ENCODE data around the gene PADI6.

PADI6 gene

DNA sequence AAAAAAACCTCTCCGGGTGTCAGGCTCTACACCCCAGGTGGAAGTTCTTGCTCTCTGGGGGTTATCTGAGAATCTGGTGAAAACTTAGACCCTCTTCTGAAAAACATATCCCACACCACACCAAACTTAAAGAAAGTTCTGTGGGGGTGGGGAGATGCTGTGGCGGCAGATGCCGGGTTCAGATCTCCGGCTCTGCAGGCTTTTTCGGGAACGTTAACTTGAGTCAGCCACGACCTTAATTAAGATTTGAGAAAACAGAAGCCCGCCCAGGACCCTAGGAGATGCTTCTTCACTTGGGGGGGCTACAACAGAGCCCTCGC is 65.2 kb downstream of the PADI6 start:
- no peak for DNase-seq

DNA sequence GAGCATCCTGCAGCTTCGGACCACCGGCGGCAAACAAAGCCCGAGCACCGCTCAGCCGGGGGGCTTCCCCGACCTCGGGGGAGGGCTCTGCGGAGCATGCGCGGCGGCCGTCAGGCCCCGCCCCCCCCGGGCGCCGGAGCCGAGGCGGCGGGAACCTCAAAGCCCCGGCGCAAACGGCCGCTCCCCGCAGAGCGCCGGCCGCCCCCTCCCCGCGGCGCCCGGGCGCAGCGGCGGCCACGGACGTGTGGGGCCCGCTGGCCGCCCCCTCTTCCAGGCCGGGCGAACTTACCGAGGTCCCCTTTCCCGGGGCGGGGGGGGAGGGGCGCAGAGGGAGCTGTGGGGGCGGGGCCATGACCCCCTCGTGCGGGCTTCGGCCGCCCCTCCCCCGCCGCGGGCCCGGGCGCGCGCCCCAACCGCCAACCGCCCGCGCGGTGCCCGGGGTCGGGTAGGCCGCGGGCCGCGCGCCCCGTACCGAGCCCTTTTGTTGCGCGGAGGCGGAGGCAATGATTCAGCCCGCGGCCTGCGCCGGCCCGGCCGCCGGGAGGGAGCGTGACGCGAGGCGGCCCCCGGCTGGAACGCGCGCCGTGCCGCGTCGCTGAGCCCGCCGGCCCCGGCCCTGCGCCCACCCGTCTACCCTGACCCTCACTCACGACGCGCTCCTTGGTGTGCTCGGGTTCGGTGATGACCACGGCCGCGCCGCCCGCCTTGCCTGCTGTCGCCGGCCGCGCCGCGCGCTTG is 65.8 kb downstream of the PADI6 start:
- peak; percentile 74 for DNase-seq

DNA sequence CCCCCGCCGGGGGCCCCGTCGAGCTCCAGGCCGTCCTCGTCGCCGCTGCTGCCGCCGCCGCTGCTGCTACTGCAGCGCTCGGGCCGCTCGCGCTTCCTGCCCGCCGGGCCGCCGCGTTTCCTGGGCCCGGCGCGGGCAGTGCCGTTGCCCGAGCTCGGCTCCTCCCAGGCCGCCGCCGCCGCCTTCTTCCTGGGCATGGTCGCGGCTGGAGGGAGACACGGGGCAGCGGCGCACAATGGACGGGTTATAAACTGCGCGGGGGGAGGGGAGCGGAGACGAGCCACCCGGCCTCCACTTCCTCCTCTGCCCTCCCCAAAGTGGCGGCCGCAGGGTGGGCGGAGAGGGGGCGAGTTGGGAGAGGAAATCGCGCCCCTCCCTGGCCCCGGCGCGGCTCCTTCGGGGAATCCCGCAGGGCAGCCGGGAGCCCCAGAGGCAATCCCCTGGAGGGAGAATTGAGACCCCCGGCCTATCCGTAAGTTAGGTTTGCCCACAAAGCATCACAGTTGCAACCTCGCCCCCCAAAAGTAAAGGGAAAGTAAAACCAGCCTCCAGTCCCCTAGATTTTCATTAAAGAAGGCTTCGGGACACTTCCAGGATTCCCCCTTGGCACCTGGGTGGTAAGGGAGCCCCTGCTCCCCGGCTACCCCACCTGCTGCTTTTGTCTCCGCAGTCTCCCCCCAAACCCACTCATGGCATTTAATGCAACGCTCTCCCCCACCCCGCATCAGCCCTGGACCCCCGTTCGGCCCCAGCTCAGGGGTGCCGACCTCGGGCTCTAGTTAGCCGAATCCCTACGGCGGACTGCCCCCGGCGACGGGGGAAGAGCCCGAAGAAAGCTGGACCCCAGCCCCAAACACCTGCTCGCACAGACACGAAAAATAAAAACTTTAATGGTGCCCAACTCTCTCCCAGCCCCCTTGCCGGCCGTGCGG is 66.6 kb downstream of the PADI6 start:
- DNase-seq: peak; percentile 94

DNA sequence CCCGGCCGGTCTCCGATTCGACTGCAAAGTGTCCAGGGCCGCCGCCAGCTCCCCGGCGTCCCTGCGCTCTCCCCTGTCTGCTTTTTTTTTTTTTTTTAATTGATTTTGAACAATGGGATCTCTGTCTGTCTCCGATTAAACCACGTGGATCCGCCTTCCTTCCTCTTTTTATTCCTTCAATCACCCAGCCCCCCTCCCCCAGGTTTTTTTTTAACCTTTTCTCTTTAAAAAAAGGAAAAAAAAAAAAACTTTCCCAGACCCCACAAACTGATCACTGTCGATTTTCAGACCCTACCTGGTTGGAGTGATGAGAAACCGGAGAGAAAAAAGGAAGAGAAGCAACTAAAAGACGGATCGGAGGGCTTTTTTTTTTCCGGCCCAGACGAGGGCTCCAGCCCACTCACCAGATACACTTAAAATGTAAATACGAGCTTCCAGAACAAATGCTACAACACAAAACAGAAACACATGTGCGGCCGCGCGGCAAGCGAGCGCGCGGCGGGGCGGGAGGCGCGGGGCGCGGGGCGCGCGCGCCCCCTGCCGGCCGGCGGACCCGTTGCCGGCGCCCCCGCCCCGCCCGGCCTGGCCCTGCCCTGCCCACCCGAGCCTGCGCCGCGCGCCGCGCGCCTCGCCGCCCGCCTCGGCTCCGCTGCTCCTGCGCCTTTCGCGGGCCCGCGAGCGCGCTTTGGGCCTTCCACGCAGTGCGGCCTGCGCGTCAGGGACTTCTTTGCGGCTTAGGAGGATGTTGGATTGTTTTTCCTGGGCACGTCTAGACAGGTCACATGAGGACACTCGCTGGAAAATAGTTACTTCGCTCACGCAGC is 67.5 kb downstream of the PADI6 start, which contains the start of gene RCC2:
Gene RCC2 (minus strand): TSS at position 428 of the 824 bp plus-strand sequence. CDS start 1,163 bp downstream, outside the sequence.
- DNase-seq: peak; percentile 89

DNA sequence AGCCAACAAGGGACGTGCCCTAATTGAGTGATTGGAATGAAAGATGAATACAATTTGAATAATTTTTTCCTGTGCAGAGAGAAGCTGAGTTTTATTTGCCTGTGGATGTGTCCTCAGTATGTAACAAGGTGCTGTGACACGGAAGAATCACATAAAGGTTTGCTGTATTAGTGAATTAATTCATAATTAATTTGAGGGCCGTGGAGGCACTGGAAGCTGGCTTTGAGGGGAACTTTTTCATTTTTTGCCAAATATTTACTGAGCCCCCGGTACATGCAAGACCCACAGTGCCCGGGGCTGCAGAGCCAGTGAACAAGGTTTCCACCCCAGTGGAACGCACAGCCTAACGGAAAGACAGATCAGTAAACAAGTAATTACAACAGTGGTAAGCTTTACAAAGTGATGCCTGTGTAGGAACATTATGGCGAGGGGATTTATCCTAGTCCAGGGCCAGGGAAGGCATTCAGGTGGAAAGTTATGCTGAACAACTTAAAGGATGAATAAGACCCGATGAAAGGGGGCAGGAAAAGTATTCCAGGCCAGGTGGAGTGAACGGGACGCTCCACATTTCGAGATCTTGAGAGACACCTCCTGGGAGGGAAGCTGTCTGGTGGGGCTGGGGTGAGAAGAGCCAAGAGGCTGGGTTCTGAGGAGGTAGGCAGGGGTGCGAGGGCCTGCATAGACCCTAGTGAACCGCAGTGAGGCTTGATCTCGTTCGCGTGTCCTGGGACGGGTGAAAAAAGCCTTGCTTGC is 68.3 kb downstream of the PADI6 start:
- no peak for DNase-seq

DNA sequence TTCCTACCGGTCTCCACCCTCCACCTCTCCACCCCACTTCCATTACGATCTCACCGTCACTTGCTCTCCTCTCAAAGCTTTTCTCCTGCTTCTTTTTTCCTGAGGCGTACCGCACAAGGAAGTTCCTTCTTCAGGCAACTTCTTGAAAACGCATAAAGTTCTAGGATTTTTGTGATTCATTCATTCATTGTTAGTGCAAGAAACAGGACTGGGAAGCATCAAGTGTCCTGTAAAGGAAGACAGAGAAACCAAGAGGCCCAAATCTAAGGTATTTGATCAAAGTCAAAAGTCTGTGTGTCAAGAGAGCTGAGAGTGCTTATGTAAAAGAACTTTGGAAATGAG is 68.8 kb downstream of the PADI6 start:
- DNase-seq: no peak

DNA sequence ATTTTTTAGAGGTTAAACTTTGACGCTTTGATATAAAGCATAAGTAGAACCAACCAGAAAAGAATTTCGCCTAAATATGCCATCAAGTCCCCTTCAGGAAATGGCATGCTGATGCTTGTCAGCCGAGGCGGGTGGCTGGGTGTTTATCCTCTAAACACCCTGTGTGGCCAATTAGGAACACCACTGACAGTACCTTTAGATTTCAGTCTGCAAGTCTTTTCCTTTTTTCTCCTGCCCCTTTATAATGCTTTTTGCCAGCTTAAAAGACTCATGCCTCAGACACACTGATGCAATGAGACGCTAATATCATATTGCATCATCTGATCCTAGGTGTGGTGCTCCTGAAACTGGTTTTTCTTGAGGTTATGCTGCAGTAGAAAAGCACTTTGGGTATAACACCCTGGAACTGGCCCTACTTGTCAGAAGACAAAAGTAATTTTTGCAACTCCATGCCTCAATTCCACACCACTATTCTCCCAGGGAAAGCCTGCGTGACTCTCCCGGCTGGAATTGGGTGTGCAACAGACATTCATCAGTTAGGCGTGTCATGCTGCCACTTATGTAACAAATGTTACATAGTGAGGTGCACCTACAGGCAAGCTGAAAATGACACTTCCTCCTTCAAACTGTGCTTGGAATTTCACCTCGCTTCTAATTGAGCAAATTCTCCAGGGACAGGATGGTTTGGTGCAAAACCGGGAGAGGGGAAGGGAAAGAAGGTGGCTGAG is 69.4 kb downstream of the PADI6 start:
- no peak for DNase-seq

DNA sequence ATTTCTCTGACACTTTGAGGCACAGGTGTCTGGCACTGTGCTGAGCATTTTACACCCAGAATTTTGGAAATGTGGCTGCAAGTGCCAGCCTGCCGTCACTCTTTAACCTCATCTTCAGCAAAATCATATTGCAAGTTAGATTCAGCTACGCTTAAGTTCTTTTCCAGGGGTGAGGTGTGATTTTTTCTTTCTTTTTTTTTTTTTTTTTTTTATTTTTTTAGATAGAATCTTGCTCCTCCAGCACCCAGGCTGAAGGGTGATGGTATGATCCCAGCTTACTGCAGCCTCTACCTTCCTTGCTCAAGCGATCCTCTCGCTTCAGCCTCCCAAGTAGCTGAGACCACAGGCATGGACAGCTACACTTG is 70.0 kb downstream of the PADI6 start:
- DNase-seq: no peak

DNA sequence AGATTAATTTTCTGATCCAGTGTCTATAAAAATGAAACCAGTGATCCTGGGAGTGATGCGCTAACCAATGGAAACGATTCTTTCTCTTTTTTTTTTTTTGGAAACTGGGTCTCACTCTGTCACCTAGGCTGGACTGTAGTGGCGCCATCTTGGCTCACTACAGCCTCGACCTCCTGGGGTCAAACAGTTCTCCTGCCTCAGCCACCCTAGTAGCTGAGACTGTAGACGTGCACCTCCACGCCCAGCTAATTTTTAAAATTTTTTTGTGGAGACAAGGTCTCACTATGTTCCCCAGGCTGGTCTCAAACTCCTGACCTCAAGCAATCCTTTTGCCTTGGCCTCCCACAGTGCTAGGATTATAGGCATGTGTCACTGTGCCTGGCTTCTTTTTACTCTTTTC is 70.8 kb downstream of the PADI6 start:
- no peak for DNase-seq

DNA sequence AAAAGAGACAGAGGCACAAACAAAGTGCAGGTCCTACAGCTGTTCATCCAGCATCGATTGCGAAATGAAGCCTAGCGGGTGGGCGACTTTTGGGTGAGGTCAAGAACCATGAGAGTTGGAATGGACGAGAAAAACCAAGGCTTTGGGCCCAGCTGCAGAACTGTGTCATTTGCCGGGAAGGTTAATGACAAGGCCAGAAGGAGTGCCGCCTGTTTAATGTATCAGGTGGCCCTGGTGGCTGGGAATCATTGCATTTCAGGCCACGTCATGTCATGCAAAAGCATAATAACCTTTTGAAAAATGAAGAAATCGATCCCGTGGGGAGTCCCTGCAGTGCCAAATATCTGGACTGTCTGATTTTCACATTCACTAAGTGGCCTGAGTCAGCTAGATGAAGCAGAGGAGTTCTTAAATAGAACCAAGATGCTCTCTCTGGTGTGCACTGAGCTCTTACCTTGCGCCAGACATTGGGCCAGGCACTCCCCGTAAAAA is 75.6 kb downstream of the PADI6 start:
- DNase-seq: no peak
